HEK293T (cell line): ENCODE measurements around the gene RNASE9.

Source experiments
- CTCF ChIA-PET: fragments of 350-600 bp; formaldehyde crosslinking; extraction: SDS; loops from one replicate; lab custom pipeline; 2021; ENCODE audit warnings: antibody characterized with exemption, inconsistent platforms; lab: Yijun Ruan, JAX
- POLR2A ChIA-PET: fragments of 350-600 bp; formaldehyde crosslinking; extraction: SDS; loops from one replicate; lab custom pipeline; 2020; ENCODE audit warnings: antibody characterized with exemption, inconsistent platforms; lab: Yijun Ruan, JAX
- DNase-seq: peaks from one replicate; pipeline ENCODE4 v3.0.0; 2012; ENCODE audit warnings: mixed read lengths; ENCODE audit errors: extremely low spot score
- ARNT ChIP-seq: fragments of 450-650 bp; IDR thresholded peaks from 2 replicates; pipeline ENCODE4 v1.6.1; 2017; ENCODE audit warnings: mild to moderate bottlenecking
- BHLHE40 ChIP-seq: fragments of 450-650 bp; IDR thresholded peaks from 2 replicates; pipeline ENCODE4 v1.6.1; 2016; ENCODE audit warnings: mild to moderate bottlenecking, moderate library complexity, borderline replicate concordance
- CTBP1 ChIP-seq: fragments of 450-650 bp; IDR thresholded peaks from 2 replicates; pipeline ENCODE4 v1.6.1; 2016; ENCODE audit warnings: borderline replicate concordance
- ELF4 ChIP-seq: fragments of 450-650 bp; IDR thresholded peaks from 2 replicates; pipeline ENCODE4 v1.6.1; 2017; ENCODE audit warnings: antibody characterized with exemption
- FOXA1 ChIP-seq: fragments of 450-650 bp; IDR thresholded peaks from 2 replicates; pipeline ENCODE4 v1.6.1; 2016; ENCODE audit warnings: mild to moderate bottlenecking
- FOXK2 ChIP-seq: fragments of 450-650 bp; IDR thresholded peaks from 2 replicates; pipeline ENCODE4 v1.6.1; 2016; ENCODE audit warnings: mild to moderate bottlenecking
- FOXM1 ChIP-seq: fragments of 450-650 bp; IDR thresholded peaks from 2 replicates; pipeline ENCODE4 v1.6.1; 2017; ENCODE audit warnings: mild to moderate bottlenecking, borderline replicate concordance
- HDGF ChIP-seq: fragments of 450-650 bp; IDR thresholded peaks from 2 replicates; pipeline ENCODE4 v1.6.1; 2017; ENCODE audit warnings: antibody characterized with exemption, borderline replicate concordance
- L3MBTL2 ChIP-seq: fragments of 450-650 bp; conservative IDR thresholded peaks from 2 replicates; pipeline ENCODE4 v1.6.1; 2016; ENCODE audit warnings: mild to moderate bottlenecking
- LEF1 ChIP-seq: fragments of 450-650 bp; IDR thresholded peaks from 2 replicates; pipeline ENCODE4 v1.6.1; 2017; ENCODE audit warnings: mild to moderate bottlenecking, borderline replicate concordance
- NFRKB ChIP-seq: fragments of 450-650 bp; IDR thresholded peaks from 2 replicates; pipeline ENCODE4 v1.6.1; 2016; ENCODE audit warnings: mild to moderate bottlenecking, moderate library complexity
- PKNOX1 ChIP-seq: fragments of 450-650 bp; IDR thresholded peaks from 2 replicates; pipeline ENCODE4 v1.6.1; 2016
- SP1 ChIP-seq: fragments of 450-650 bp; IDR thresholded peaks from 2 replicates; pipeline ENCODE4 v1.6.1; 2017
- SUZ12 ChIP-seq: fragments of 450-650 bp; IDR thresholded peaks from 2 replicates; pipeline ENCODE4 v1.6.1; 2016; ENCODE audit warnings: mild to moderate bottlenecking
- TARDBP ChIP-seq: fragments of 450-650 bp; IDR thresholded peaks from 2 replicates; pipeline ENCODE4 v1.6.1; 2016
- ZNF384 ChIP-seq: fragments of 450-650 bp; IDR thresholded peaks from 2 replicates; pipeline ENCODE4 v1.6.1; 2016

Gene RNASE9

GRCh38 chr14:20560961-20561360, at the start of gene RNASE9:
Gene RNASE9 (minus strand): TSS chr14:20561047.
- no peak for DNase-seq
- ChIA-PET CTCF (no interaction called here), POLR2A (no interaction called here)
- no peak for TF ChIP-seq ZNF384
- no peak for TF ChIP-seq L3MBTL2
- no peak for TF ChIP-seq NFRKB
- no peak for TF ChIP-seq FOXM1
- TF ChIP-seq SP1, result no peak
- no peak for TF ChIP-seq ELF4
- no peak for TF ChIP-seq FOXK2
- no peak for TF ChIP-seq ARNT
- no peak for TF ChIP-seq FOXA1

DNA sequence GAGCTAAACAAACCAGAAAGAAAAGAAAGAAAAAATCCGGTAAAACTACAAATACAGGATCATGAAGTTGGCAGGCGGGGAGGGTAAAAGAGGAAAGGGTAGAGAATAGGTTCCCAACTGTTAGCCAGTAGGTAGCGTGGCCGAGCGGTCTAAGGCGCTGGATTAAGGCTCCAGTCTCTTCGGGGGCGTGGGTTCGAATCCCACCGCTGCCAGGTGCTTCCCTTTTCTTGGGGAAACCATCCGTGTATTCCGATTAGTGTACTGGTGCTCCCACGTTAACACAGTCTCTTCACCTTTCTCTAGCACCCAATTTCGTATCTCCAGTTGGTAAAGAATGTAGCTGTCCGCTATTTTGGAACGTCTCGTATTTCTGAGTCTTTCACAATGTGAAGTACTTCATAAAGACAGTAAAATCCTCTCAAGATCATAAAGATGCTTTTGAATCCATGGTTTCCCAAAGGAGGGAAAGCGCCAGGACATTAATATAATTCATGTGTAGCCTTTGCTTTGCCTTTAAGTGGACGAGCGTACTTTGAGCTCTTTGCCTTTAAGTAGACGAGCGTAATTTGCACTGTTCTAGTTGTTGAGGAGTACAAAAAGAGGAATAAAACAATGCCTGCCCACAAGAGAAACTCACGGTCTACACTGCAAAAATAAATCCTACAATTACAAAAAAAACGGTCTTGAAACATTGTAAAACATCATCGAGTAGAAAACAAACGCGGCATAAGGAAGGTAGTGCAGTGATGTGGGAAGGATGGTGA, 49.3 kb upstream of the RNASE9 start:
- TF ChIP-seq L3MBTL2 (0 out of 2 replicates have a peak, but pooled peaks have one; percentile 32), ZNF384 (no peak)
- DNase-seq, result peak; percentile 53
- ChIA-PET POLR2A (interaction anchor here (1.0 to 2.2 kb wide), 6 partner anchors 71 to 267 kb away, joined by 3 to 12 read pairs (median 4); partner anchors contain the start of genes PARP2, PIP4P1, PNP and RNASE4), CTCF (interaction anchor here (0.8 to 2.6 kb wide), 8 partner anchors 22 to 283 kb away, joined by 3 to 13 read pairs (median 5); partner anchors contain the start of gene RNASE4)

DNA sequence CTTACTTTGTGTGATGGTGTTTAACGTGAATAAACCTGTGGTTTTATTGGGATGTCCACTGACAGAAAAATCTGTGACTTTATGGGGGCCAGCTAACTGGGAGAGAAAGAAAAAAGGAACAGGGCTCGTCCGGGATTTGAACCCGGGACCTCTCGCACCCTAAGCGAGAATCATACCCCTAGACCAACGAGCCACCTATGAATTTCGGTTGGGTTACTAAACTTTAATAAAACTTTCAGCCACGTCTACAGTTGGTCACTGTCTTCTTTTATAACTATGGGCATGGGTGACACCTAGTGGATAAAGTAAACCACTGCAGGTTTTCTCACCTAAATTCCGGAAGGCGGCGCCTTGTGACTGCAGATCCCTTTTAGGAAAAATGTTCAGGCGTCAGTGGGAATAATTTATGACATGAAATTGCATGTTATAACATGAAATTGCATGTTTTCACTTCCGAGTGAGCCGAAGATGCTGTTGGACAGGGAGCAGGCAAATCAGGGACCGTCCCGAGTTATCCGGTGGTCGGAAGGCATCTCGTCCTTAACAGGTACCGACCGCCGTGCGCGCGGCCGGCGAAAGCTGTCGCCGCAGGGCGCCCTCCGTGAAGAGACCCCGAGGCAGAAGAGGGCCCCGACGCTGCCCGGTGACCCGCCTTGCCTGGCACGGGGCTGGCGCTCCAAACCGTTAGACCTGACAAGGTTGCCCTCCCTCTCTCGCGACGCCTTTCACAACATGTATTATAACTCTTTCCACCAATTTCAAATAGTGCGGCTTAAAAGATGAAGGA, 48.6 kb upstream of the RNASE9 start:
- TF ChIP-seq SP1 (no peak), PKNOX1 (peak; percentile 96)
- DNase-seq, result peak; percentile 74
- ChIA-PET POLR2A (interaction anchor here (0.8 to 2.2 kb wide), 3 partner anchors 10 to 75 kb away, joined by 3 to 12 read pairs (median 5); partner anchors contain the start of gene RNASE4), CTCF (interaction anchor here (0.7 to 2.9 kb wide), 11 partner anchors 22 to 282 kb away, joined by 3 to 19 read pairs (median 5); partner anchors contain the start of gene RNASE4)

DNA sequence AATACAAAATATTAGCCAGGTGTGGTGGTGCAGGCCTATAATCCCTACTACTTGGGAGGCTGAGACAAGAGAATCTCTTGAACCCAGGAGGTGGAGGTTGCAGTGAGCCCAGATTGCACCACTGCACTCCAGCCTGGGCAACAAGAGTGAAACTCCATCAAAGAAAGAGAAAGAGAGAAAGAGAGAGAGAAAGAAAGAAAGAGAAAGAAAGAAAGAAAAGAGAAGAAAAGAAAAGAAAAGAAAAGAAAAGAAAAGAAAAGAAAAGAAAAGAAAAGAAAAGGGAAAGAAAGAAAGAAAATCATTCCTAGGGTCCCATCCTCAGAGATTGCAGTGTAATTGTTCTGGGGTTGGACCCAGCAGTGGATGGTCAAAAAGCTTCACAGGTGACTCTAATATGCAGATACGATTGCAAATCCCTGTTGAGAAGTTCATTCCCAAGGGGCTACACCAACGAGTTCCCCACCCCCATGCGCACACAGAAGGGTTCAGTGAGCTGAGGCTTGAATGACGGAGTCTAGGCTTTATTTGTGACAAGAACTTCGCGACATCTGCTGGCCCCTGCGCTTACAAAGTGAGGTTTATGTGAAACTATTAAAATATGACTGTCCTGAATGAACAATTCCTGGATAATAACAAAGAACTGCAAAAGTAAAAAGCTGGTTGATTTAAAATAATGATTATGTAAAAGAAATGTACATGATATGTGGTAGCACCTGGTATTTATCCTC, 47.7 kb upstream of the RNASE9 start:
- TF ChIP-seq HDGF, result no peak
- TF ChIP-seq L3MBTL2, result no peak
- TF ChIP-seq FOXM1, result no peak
- no peak for TF ChIP-seq NFRKB
- TF ChIP-seq ELF4, result no peak
- TF ChIP-seq SP1, result no peak
- no peak for TF ChIP-seq FOXK2
- no peak for TF ChIP-seq ARNT
- no peak for TF ChIP-seq CTBP1
- no peak for TF ChIP-seq BHLHE40
- TF ChIP-seq ZNF384, result no peak
- no peak for TF ChIP-seq LEF1
- TF ChIP-seq TARDBP, result no peak
- TF ChIP-seq FOXA1, result no peak
- TF ChIP-seq SUZ12, result no peak
- no peak for TF ChIP-seq PKNOX1
- ChIA-PET POLR2A (interaction anchor here (0.8 kb wide), 2 partner anchors 9 to 154 kb away, joined by 3 read pairs; partner anchors contain the start of genes APEX1 and OSGEP), CTCF (interaction anchor here (0.7 to 2.9 kb wide), 5 partner anchors 78 to 193 kb away, joined by 3 to 19 read pairs (median 3); no protein-coding TSS in a partner anchor)
- no peak for DNase-seq

- TF ChIP-seq FOXM1 (no peak), ARNT (no peak), NFRKB (no peak), ELF4 (no peak), SUZ12 (no peak), ZNF384 (no peak), FOXK2 (no peak), BHLHE40 (no peak), FOXA1 (no peak), L3MBTL2 (no peak)
- CTCF ChIA-PET, result interaction anchor here (0.6 to 2.9 kb wide), 4 partner anchors 50 to 296 kb away, joined by 3 to 19 read pairs (median 4); no protein-coding TSS in a partner anchor
- DNase-seq, result no peak
- POLR2A ChIA-PET, result interaction anchor here (0.5 to 1.6 kb wide), 4 partner anchors 76 to 152 kb away, joined by 3 to 4 read pairs (median 3); no protein-coding TSS in a partner anchor
Measured at GRCh38 chr14:20607617-20608016, 46.8 kb upstream of the RNASE9 start.

DNA sequence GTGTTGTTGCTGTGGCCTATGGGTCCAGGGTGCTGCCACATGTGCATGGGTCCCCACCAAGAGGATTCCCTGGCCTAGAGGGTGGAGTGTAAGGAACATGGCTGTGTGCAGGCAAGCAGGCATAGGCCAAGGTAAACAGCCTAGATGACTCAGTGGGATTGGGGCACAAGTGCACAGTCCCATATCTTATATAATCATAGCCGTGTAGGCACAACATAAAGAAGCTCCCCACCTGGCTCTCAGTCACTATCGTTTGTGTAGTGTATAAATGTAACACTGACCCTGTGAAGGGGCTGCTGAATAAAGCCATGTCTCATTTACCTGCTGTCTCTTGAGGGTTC, 46.0 kb upstream of the RNASE9 start:
- DNase-seq, result no peak
- CTCF ChIA-PET, result interaction anchor here (0.6 to 2.9 kb wide), 5 partner anchors 19 to 295 kb away, joined by 3 to 19 read pairs (median 5); partner anchors contain the start of gene RNASE11
- TF ChIP-seq LEF1 (no peak), ELF4 (no peak), PKNOX1 (no peak), BHLHE40 (no peak), L3MBTL2 (no peak), FOXA1 (no peak), ZNF384 (no peak), CTBP1 (no peak), FOXM1 (no peak), SUZ12 (no peak), NFRKB (no peak), FOXK2 (no peak), SP1 (no peak), ARNT (no peak), HDGF (no peak)
- POLR2A ChIA-PET, result interaction anchor here (1.0 to 1.6 kb wide), 4 partner anchors 77 to 151 kb away, joined by 3 to 6 read pairs (median 4); partner anchors contain the start of genes PIP4P1 and PNP
